Measurements from ENCODE around the gene ROBO4.

The ROBO4 gene

DNA sequence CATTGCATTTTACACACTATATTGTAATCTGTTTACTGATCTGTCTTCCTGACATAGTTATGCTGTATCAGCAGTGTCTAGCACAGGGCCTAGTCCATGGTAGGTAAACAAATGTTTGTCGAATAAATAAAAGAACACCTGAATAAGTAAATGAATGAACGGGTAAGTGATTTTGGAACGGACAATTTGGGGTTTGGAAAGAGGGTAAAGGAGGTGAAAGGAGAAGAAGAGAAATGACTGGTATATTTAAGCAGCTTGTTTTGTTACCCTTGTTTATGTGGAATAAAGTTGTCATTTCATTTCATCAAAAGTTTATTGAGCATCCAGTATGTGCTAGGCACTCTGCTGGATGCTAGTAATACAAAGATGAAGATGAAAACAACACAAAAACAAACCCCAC, 21.3 kb upstream of the ROBO4 start, which contains the start of gene HEPN1:
Gene HEPN1 (plus strand): TSS at position 301 of the 400 bp plus-strand sequence.
- peak within 1 kb of the TSS; percentile 20; the same call in 1 of the 2 replicates for H3K27ac ChIP-seq
- TF ChIP-seq CTCF (conservative IDR thresholded peaks at IDR 0.05) (no peak), ZFX (IDR thresholded peaks at IDR 0.05) (no peak)

GRCh38 chr11:124917115-124917637, 19.5 kb upstream of the ROBO4 start:
- no peak overlapping the region for H3K27ac ChIP-seq
- TF ChIP-seq ZFX (IDR thresholded peaks at IDR 0.05) (no peak), CTCF (conservative IDR thresholded peaks at IDR 0.05) (no peak)

GRCh38 chr11:124916370-124916710, 18.7 kb upstream of the ROBO4 start:
- no peak for TF ChIP-seq ZFX (IDR thresholded peaks at IDR 0.05)
- no peak for TF ChIP-seq CTCF (conservative IDR thresholded peaks at IDR 0.05)
- no peak overlapping the region for H3K27ac ChIP-seq

DNA sequence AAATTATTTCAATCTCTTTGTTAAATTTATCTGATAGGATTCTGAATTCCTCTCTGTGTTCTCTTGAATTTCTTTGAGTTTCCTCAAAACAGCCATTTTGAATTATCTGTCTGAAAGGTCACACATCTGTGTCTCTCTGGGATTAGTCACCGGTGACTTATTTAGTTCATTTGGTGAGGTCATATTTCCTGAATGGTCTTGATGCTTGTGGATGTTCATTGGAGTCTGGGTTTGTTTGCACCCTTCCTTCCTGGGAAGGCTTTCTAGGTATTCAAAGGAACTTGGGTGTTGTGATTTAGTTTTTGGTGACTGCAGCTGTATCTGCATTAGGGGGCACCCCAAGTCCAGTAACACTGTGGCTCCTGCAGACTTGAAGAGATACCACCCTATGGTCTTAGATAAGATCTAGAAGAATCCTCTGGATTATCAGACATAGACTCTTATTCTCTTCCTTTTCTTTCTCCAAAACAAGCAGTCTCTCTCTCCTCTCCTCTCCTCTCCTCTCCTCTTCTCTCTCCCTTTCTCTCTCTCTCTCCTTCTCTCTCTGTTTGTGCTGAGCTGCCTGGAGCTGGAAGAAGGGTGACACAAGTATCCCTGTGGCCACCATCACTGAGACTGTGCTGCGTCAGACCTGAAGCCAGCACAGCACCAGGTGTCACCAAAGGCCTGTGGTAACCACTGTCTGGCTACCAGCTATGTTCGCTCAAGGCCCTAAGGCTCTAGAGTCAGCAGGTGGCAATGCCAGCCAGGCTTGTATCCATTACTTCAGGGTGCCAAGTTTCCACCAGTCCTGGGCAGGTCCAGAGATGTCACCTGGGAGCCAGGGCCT, 18.1 kb upstream of the ROBO4 start:
- no peak overlapping the region for H3K27ac ChIP-seq
- TF ChIP-seq ZFX (IDR thresholded peaks at IDR 0.05) (no peak), CTCF (conservative IDR thresholded peaks at IDR 0.05) (no peak)

GRCh38 chr11:124902616-124903015, 5.0 kb upstream of the ROBO4 start:
- no peak for TF ChIP-seq ZFX (IDR thresholded peaks at IDR 0.05)
- no peak for TF ChIP-seq CTCF (conservative IDR thresholded peaks at IDR 0.05)
- no peak overlapping the region for H3K27ac ChIP-seq

DNA sequence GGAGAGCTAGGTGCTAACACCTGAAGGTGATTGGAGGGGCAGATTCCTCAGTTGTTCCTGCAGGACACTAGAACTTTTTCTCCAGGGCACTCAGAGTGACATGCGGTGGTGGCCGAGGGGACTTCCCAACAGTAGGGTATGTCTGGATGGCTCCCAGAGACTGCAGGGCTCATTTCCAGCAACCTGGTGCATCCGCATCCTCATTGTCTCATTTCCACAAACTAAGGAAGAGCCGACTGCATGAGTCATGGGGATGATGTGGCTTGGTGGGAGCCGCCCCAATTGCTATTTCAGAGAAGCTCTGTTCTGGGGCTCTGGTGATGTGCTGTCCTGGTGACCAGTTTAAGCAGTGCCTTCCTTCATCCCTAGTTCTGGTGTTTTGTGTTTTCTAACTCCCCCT, 2.8 kb upstream of the ROBO4 start:
- no peak overlapping the region for H3K27ac ChIP-seq
- no peak for TF ChIP-seq ZFX (IDR thresholded peaks at IDR 0.05)
- TF ChIP-seq CTCF (conservative IDR thresholded peaks at IDR 0.05): no peak

DNA sequence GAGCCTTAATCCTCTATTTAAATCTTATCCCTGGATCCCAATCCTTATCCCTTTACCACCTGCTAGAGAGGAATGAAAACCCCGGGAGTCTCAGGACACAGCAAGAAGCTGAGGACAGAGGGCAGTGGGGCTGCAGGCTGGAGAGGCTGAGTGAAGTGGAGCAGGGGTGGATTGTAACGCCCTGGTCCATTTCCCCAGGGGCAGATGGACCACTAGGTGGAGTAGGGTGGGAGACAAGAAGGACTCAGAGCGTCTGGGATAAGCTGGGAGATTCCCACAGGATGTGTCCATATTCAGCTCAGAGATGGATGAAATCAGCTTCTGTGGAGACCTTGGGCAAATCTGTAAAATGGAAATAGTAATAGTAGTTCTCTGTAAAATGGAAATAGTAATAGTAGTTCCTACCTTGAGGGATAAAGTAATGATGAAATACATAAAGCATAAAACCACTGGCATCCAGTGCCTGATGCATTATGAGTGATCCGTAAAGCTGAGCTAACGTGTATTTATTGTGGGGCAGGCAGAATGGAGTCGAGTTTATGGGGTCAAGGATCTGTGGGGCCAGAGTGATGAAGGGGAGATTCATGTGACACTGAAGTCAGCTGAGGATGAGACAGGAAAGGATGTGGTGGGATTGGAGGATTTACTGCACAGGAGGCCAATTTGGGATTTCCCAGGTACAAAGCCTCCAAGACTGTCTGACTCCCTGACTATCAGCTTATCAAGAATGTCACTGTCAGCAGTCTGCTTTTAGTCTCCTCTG, 1.9 kb upstream of the ROBO4 start:
- no peak for TF ChIP-seq ZFX (IDR thresholded peaks at IDR 0.05)
- TF ChIP-seq CTCF (conservative IDR thresholded peaks at IDR 0.05): no peak
- H3K27ac ChIP-seq: no peak overlapping the region

Measured in C4-2B (cell line).